ENCODE measurements around the gene ZNF14.

The ZNF14 gene

GRCh38 chr19:19740755-19741154 is 7.8 kb upstream of the ZNF14 start:
- H3K9me3 ChIP-seq (ENCODE audit: control insufficient read depth, low read length), result no peaks in the 10 kb centered on the region

GRCh38 chr19:19738564-19738963 is 5.7 kb upstream of the ZNF14 start:
- Histone ChIP-seq H2AFZ (no peak overlapping the region), H3K27me3 (ENCODE audit: control insufficient read depth, insufficient read depth, low read length) (no peaks in the 10 kb centered on the region), H3K27ac (no peak overlapping the region), H3K4me1 (no peaks in the 10 kb centered on the region), H3K36me3 (ENCODE audit: control insufficient read depth, insufficient read depth, low read length) (no peaks in the 10 kb centered on the region), H3K9me3 (ENCODE audit: control insufficient read depth, low read length) (no peaks in the 10 kb centered on the region), H3K79me2 (no peaks in the 10 kb centered on the region), H3K4me2 (ENCODE audit: low read length) (no peak overlapping the region), H3K4me3 (ENCODE audit: low read depth, low read length) (no peak overlapping the region), H3K9ac (no peak overlapping the region)
- no peak for TF ChIP-seq CTCF (IDR thresholded peaks at IDR 0.05)

More at GRCh38 chr19:19740755-19741154, 7.8 kb upstream of the ZNF14 start:
- H3K36me3 ChIP-seq (ENCODE audit: control insufficient read depth, insufficient read depth, low read length), result no peaks in the 10 kb centered on the region
- no peak overlapping the region for H3K4me3 ChIP-seq (ENCODE audit: low read depth, low read length)
- H3K79me2 ChIP-seq, result no peaks in the 10 kb centered on the region
- no peak overlapping the region for H3K27ac ChIP-seq
- no peaks in the 10 kb centered on the region for H3K4me1 ChIP-seq
- H3K9ac ChIP-seq, result no peak overlapping the region
- H2AFZ ChIP-seq, result no peak overlapping the region
- H3K4me2 ChIP-seq (ENCODE audit: low read length), result no peak overlapping the region
- H3K27me3 ChIP-seq (ENCODE audit: control insufficient read depth, insufficient read depth, low read length), result no peaks in the 10 kb centered on the region
- no peak for TF ChIP-seq CTCF (IDR thresholded peaks at IDR 0.05)

GRCh38 chr19:19737559-19738332 is 4.8 kb upstream of the ZNF14 start:
- no peak for TF ChIP-seq CTCF (IDR thresholded peaks at IDR 0.05)
- no peak overlapping the region for H3K9ac ChIP-seq

GRCh38 chr19:19721896-19722295 is 11.0 kb downstream of the ZNF14 start:
- Histone ChIP-seq H3K27ac (no peak overlapping the region), H3K4me1 (no peaks in the 10 kb centered on the region), H3K4me3 (ENCODE audit: low read depth, low read length) (no peak overlapping the region), H3K36me3 (ENCODE audit: control insufficient read depth, insufficient read depth, low read length) (no peaks in the 10 kb centered on the region), H3K4me2 (ENCODE audit: low read length) (no peak overlapping the region), H3K9me3 (ENCODE audit: control insufficient read depth, low read length) (peaks cover 11% of the 10 kb centered on the region), H3K27me3 (ENCODE audit: control insufficient read depth, insufficient read depth, low read length) (no peaks in the 10 kb centered on the region), H3K9ac (no peak overlapping the region), H2AFZ (no peak overlapping the region), H3K79me2 (peaks cover 2% of the 10 kb centered on the region)
- TF ChIP-seq CTCF (IDR thresholded peaks at IDR 0.05), result no peak

More at GRCh38 chr19:19737559-19738332, 4.8 kb upstream of the ZNF14 start:
- Histone ChIP-seq H3K9me3 (ENCODE audit: control insufficient read depth, low read length) (no peaks in the 10 kb centered on the region), H3K4me3 (ENCODE audit: low read depth, low read length) (no peak overlapping the region), H2AFZ (no peak overlapping the region), H3K4me1 (no peaks in the 10 kb centered on the region), H3K79me2 (peaks cover 2% of the 10 kb centered on the region), H3K4me2 (ENCODE audit: low read length) (no peak overlapping the region), H3K27me3 (ENCODE audit: control insufficient read depth, insufficient read depth, low read length) (no peaks in the 10 kb centered on the region), H3K27ac (no peak overlapping the region), H3K36me3 (ENCODE audit: control insufficient read depth, insufficient read depth, low read length) (no peaks in the 10 kb centered on the region)

GRCh38 chr19:19719798-19720197 is 13.1 kb downstream of the ZNF14 start:
- no peaks in the 10 kb centered on the region for H3K36me3 ChIP-seq (ENCODE audit: control insufficient read depth, insufficient read depth, low read length)
- H3K4me3 ChIP-seq (ENCODE audit: low read depth, low read length), result no peak overlapping the region
- H3K9me3 ChIP-seq (ENCODE audit: control insufficient read depth, low read length), result peaks cover 20% of the 10 kb centered on the region
- no peak overlapping the region for H2AFZ ChIP-seq
- H3K4me1 ChIP-seq, result no peaks in the 10 kb centered on the region
- no peak overlapping the region for H3K27ac ChIP-seq
- peaks cover 2% of the 10 kb centered on the region for H3K79me2 ChIP-seq
- TF ChIP-seq CTCF (IDR thresholded peaks at IDR 0.05), result no peak
- no peak overlapping the region for H3K4me2 ChIP-seq (ENCODE audit: low read length)
- no peak overlapping the region for H3K9ac ChIP-seq
- no peaks in the 10 kb centered on the region for H3K27me3 ChIP-seq (ENCODE audit: control insufficient read depth, insufficient read depth, low read length)

Measured in parathyroid adenoma (tissue), 2 donors.